K562 (cell line): Measurements from ENCODE around the gene DENND5B.

Experiments
- EGR1 ChIP-seq: fragments of 450-650 bp; conservative IDR thresholded peaks from 2 replicates; pipeline ENCODE4 v1.6.1; 2017; ENCODE audit warnings: mild to moderate bottlenecking
- GATAD2A ChIP-seq: fragments of 450-650 bp; IDR thresholded peaks from 2 replicates; pipeline ENCODE4 v1.6.1; 2017
- JUN ChIP-seq, 2 experiments: sonication (generic) in 1 of 2; formaldehyde crosslinking in 1 of 2; IDR thresholded peaks; 2 replicates each; pipeline versions ENCODE4 v1.6.1 to v1.8.0; 2012 to 2022; ENCODE audit warnings: borderline replicate concordance in 2 of 2, mild to moderate bottlenecking in 2 of 2, improper control_type of control experiment in 1 of 2, low read depth in 1 of 2, low read length in 1 of 2, missing genetic modification reagents in 1 of 2
- MTA2 ChIP-seq: fragments of 450-650 bp; IDR thresholded peaks from 2 replicates; pipeline ENCODE4 v1.6.1; 2016; ENCODE audit warnings: low read depth
- POLR2A ChIP-seq: fragments of 450-650 bp; conservative IDR thresholded peaks from 2 replicates; pipeline ENCODE4 v1.6.1; 2016
- RBBP5 ChIP-seq: fragments of 200-600 bp; sonication (generic); IDR thresholded peaks from 2 replicates; pipeline ENCODE4 v1.6.1; 2012; ENCODE audit warnings: borderline replicate concordance, mild to moderate bottlenecking, low read length, control low read depth, inconsistent platforms; ENCODE audit not compliant: insufficient read depth, poor library complexity, severe bottlenecking
- SMAD3 ChIP-seq: fragments of 450-650 bp; formaldehyde crosslinking; conservative IDR thresholded peaks from 2 replicates; pipeline ENCODE4 v1.4.0; 2020; ENCODE audit warnings: mild to moderate bottlenecking
- U2AF2 ChIP-seq: fragments of 200-400 bp; formaldehyde crosslinking; optimal IDR thresholded peaks from 2 replicates; pipeline ENCODE3; 2017; ENCODE audit warnings: low read depth, mild to moderate bottlenecking, low read length
- ZNF384 ChIP-seq: IDR thresholded peaks from 2 replicates; pipeline ENCODE4 v1.6.1; 2012; ENCODE audit warnings: low read depth, low read length, improper control_type of control experiment
- TF ChIP-seq, protein P1 (sequence below): fragments of 450-650 bp; IDR thresholded peaks from 2 replicates; pipeline ENCODE4 v1.6.1; 2016; ENCODE audit warnings: mild to moderate bottlenecking, moderate library complexity
- TF ChIP-seq, protein P2 (sequence below), 3 experiments: IDR thresholded peaks in 2 of 3; conservative IDR thresholded peaks in 1 of 3; 2 replicates each; pipeline ENCODE4 v1.5.1; 2011 to 2012; ENCODE audit warnings: low read length in 3 of 3, mild to moderate bottlenecking in 3 of 3, control low read depth in 2 of 3, improper control_type of control experiment in 1 of 3, inconsistent platforms in 1 of 3, low read depth in 1 of 3, mixed read lengths in 1 of 3, moderate library complexity in 1 of 3; ENCODE audit not compliant: insufficient read depth in 2 of 3
- TF ChIP-seq, protein P3 (sequence below): sonication (generic); formaldehyde crosslinking; IDR thresholded peaks from 2 replicates; pipeline ENCODE4 v1.9.0; 2022; ENCODE audit warnings: mild to moderate bottlenecking, missing genetic modification reagents

DNA sequence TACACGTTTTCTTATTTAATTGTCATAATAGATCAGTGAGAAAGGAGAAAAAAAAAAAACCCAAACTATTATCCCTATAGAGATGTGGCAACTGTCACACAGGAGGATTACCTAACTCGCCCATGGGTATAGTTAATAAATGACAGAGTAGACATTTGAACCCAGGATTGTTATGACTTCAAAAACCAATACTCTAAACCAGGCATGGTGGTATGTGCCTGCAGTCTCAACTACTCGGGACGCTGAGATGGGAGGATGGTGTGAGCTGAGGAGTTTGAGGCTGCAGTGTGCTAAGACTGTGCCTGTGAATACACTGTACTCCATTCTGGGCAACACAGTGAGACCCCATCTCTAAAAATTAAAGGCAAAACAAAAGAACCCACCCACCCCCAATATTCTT lies 114.5 kb downstream of the DENND5B start:
- TF ChIP-seq, protein P1, sequence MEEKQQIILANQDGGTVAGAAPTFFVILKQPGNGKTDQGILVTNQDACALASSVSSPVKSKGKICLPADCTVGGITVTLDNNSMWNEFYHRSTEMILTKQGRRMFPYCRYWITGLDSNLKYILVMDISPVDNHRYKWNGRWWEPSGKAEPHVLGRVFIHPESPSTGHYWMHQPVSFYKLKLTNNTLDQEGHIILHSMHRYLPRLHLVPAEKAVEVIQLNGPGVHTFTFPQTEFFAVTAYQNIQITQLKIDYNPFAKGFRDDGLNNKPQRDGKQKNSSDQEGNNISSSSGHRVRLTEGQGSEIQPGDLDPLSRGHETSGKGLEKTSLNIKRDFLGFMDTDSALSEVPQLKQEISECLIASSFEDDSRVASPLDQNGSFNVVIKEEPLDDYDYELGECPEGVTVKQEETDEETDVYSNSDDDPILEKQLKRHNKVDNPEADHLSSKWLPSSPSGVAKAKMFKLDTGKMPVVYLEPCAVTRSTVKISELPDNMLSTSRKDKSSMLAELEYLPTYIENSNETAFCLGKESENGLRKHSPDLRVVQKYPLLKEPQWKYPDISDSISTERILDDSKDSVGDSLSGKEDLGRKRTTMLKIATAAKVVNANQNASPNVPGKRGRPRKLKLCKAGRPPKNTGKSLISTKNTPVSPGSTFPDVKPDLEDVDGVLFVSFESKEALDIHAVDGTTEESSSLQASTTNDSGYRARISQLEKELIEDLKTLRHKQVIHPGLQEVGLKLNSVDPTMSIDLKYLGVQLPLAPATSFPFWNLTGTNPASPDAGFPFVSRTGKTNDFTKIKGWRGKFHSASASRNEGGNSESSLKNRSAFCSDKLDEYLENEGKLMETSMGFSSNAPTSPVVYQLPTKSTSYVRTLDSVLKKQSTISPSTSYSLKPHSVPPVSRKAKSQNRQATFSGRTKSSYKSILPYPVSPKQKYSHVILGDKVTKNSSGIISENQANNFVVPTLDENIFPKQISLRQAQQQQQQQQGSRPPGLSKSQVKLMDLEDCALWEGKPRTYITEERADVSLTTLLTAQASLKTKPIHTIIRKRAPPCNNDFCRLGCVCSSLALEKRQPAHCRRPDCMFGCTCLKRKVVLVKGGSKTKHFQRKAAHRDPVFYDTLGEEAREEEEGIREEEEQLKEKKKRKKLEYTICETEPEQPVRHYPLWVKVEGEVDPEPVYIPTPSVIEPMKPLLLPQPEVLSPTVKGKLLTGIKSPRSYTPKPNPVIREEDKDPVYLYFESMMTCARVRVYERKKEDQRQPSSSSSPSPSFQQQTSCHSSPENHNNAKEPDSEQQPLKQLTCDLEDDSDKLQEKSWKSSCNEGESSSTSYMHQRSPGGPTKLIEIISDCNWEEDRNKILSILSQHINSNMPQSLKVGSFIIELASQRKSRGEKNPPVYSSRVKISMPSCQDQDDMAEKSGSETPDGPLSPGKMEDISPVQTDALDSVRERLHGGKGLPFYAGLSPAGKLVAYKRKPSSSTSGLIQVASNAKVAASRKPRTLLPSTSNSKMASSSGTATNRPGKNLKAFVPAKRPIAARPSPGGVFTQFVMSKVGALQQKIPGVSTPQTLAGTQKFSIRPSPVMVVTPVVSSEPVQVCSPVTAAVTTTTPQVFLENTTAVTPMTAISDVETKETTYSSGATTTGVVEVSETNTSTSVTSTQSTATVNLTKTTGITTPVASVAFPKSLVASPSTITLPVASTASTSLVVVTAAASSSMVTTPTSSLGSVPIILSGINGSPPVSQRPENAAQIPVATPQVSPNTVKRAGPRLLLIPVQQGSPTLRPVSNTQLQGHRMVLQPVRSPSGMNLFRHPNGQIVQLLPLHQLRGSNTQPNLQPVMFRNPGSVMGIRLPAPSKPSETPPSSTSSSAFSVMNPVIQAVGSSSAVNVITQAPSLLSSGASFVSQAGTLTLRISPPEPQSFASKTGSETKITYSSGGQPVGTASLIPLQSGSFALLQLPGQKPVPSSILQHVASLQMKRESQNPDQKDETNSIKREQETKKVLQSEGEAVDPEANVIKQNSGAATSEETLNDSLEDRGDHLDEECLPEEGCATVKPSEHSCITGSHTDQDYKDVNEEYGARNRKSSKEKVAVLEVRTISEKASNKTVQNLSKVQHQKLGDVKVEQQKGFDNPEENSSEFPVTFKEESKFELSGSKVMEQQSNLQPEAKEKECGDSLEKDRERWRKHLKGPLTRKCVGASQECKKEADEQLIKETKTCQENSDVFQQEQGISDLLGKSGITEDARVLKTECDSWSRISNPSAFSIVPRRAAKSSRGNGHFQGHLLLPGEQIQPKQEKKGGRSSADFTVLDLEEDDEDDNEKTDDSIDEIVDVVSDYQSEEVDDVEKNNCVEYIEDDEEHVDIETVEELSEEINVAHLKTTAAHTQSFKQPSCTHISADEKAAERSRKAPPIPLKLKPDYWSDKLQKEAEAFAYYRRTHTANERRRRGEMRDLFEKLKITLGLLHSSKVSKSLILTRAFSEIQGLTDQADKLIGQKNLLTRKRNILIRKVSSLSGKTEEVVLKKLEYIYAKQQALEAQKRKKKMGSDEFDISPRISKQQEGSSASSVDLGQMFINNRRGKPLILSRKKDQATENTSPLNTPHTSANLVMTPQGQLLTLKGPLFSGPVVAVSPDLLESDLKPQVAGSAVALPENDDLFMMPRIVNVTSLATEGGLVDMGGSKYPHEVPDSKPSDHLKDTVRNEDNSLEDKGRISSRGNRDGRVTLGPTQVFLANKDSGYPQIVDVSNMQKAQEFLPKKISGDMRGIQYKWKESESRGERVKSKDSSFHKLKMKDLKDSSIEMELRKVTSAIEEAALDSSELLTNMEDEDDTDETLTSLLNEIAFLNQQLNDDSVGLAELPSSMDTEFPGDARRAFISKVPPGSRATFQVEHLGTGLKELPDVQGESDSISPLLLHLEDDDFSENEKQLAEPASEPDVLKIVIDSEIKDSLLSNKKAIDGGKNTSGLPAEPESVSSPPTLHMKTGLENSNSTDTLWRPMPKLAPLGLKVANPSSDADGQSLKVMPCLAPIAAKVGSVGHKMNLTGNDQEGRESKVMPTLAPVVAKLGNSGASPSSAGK: no peak
- no peak for TF ChIP-seq POLR2A
- TF ChIP-seq ZNF384: no peak
- TF ChIP-seq, protein P2, sequence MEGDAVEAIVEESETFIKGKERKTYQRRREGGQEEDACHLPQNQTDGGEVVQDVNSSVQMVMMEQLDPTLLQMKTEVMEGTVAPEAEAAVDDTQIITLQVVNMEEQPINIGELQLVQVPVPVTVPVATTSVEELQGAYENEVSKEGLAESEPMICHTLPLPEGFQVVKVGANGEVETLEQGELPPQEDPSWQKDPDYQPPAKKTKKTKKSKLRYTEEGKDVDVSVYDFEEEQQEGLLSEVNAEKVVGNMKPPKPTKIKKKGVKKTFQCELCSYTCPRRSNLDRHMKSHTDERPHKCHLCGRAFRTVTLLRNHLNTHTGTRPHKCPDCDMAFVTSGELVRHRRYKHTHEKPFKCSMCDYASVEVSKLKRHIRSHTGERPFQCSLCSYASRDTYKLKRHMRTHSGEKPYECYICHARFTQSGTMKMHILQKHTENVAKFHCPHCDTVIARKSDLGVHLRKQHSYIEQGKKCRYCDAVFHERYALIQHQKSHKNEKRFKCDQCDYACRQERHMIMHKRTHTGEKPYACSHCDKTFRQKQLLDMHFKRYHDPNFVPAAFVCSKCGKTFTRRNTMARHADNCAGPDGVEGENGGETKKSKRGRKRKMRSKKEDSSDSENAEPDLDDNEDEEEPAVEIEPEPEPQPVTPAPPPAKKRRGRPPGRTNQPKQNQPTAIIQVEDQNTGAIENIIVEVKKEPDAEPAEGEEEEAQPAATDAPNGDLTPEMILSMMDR (IDR thresholded peaks at IDR 0.05 in 2 of 3, conservative IDR thresholded peaks at IDR 0.05 in 1 of 3; ENCODE audit: insufficient read depth in 2 of 3, low read depth in 1 of 3, low read length in 3 of 3): no peak
- TF ChIP-seq RBBP5: no peak
- TF ChIP-seq, protein P3, sequence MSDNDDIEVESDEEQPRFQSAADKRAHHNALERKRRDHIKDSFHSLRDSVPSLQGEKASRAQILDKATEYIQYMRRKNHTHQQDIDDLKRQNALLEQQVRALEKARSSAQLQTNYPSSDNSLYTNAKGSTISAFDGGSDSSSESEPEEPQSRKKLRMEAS (CRISPR knock-in tag): no peak
- no peak for TF ChIP-seq EGR1
- TF ChIP-seq MTA2: no peak
- no peak for TF ChIP-seq GATAD2A
- no peak for TF ChIP-seq JUN (IDR thresholded peaks at IDR 0.05; ENCODE audit: borderline replicate concordance, low read depth, low read length)
- no peak for TF ChIP-seq JUN (CRISPR knock-in tag; IDR thresholded peaks at IDR 0.05; ENCODE audit: borderline replicate concordance)
- no peak for TF ChIP-seq U2AF2
- TF ChIP-seq SMAD3 (CRISPR knock-in tag): no peak
